ENCODE data around the gene SMIM13.

DNA sequence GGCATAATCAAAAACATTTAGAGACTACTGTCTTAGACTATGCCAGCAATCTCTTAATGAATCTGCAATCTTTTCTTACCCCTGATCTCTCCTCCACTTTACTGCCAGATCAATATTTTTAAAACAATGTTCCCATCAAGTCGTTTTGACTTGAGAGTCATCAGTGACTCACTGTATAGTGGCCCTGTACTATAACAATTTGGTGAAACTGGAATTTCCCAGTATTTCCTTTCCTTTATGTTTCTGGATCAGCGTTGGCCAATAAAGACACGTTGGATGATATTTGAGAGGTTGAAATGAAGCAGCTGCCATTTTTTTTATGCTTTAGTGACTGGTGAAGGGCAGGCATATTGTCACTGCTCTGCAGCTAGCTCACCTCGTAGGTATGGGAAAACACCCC lies 10.1 kb upstream of the SMIM13 start:
- TF ChIP-seq CEBPB (IDR thresholded peaks at IDR 0.05; ENCODE audit: low read depth, low read length) (no peak), POLR2A (IDR thresholded peaks at IDR 0.05; ENCODE audit: low read depth, low read length) (no peak), MXI1 (IDR thresholded peaks at IDR 0.05; ENCODE audit: borderline replicate concordance, low read depth, low read length) (no peak), RFX5 (IDR thresholded peaks at IDR 0.05; ENCODE audit: low read depth, low read length) (no peak)
- TF ChIP-seq, protein P1, sequence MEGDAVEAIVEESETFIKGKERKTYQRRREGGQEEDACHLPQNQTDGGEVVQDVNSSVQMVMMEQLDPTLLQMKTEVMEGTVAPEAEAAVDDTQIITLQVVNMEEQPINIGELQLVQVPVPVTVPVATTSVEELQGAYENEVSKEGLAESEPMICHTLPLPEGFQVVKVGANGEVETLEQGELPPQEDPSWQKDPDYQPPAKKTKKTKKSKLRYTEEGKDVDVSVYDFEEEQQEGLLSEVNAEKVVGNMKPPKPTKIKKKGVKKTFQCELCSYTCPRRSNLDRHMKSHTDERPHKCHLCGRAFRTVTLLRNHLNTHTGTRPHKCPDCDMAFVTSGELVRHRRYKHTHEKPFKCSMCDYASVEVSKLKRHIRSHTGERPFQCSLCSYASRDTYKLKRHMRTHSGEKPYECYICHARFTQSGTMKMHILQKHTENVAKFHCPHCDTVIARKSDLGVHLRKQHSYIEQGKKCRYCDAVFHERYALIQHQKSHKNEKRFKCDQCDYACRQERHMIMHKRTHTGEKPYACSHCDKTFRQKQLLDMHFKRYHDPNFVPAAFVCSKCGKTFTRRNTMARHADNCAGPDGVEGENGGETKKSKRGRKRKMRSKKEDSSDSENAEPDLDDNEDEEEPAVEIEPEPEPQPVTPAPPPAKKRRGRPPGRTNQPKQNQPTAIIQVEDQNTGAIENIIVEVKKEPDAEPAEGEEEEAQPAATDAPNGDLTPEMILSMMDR (conservative IDR thresholded peaks at IDR 0.05; ENCODE audit: low read depth, low read length), result no peak
- TF ChIP-seq, protein P2, sequence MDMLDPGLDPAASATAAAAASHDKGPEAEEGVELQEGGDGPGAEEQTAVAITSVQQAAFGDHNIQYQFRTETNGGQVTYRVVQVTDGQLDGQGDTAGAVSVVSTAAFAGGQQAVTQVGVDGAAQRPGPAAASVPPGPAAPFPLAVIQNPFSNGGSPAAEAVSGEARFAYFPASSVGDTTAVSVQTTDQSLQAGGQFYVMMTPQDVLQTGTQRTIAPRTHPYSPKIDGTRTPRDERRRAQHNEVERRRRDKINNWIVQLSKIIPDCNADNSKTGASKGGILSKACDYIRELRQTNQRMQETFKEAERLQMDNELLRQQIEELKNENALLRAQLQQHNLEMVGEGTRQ (IDR thresholded peaks at IDR 0.05; ENCODE audit: low read depth, low read length), result no peak
